GM04503 (cell line): ENCODE results near the gene UNKL.
A peak's percentile ranks its signal among the peaks of the same experiment; 100 is the strongest.

Source experiments
- DNase-seq: peaks from one replicate; pipeline ENCODE4 v3.0.0-alpha.2; 2012; ENCODE audit warnings: low read depth

The UNKL gene

DNA sequence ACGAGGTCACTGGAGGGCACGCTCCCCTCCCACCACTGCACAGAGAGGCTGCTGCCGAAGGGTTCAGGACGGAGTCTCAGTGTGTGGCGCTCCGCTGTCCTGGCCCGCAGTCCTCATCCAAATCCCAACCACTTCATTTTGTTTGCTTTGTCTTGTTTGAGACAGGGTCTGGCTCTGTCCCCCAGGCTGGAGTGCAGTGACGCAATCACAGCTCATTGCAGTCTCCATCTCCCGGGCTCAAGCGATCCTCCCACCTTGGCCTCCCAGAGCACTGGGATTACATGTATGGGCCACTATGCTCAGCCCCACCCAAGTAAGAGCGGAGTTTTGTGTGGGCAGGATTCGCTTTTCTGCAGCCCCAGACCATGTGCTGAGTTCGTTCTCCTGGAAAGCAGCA, 12.7 kb downstream of the UNKL start:
- no peak for DNase-seq

DNA sequence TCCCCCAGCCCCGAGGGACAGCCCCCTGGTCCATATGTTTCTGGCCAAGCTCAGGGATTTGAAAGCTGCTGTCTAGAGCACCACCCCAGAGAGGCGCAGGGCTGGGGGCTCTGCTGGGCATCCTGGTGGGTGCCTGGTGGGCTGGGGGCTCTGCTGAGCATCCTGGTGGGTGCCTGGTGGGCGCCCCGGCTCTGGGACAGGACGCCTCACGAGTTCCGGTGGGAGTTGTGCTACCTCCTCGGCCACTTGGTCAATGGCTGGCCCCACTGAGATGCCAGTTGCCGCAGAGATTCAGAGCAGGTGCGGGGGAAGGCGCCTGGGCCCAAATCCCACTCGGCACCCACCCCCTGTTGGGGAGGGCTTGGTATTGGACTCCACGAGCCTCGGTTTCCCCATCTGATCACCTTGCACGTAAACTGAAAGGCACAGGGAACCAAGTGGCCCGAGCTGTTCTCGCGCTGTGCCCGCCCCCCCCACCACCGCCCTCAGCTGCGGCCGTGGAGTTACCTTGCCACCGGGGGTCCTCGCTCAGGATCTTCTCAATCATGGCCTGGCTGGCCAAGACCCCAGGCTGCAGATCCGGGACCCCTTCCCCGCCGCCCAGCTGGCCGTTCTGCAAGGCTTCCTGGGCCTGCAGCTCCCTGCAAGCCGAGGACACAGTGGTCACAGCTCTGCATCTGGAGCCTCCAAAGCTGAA, 13.3 kb downstream of the UNKL start:
- no peak for DNase-seq

DNA sequence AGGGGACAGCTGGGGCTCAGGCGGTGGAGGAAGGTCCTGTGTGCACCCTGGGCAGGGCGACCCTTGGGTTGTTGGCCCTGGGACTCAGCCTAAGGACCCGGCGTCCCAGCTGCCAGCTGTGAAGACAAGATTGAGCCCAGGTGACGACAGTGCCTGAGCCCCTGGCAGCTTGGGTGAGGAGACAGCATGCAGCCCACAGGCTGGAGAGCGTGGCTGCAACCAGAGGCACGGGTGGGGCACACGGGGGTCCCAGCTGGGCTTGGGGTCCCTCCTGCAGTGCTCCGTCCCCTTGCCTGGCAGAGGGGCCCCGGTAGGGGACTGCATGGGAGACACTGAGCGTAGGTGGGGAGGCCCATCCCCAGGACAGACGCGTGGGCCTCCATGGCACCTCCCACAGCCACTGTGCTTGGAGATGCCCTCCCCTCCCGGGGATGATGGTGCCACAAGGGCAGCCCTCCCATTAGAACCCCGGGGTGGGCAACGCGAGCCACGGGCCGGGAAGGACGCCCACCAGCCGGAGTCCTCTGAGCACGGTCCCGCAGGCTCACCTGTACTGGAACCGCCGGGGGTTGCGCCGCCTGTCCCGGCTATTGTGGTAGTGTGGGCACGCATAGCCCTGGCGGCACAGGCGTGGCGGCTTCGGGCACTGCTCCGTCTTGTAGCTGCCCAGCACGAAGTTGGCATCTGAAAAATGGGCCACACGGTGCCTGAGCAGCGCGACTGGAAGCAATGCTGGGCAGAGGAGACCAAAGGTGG, 15.5 kb downstream of the UNKL start:
- no peak for DNase-seq

DNA sequence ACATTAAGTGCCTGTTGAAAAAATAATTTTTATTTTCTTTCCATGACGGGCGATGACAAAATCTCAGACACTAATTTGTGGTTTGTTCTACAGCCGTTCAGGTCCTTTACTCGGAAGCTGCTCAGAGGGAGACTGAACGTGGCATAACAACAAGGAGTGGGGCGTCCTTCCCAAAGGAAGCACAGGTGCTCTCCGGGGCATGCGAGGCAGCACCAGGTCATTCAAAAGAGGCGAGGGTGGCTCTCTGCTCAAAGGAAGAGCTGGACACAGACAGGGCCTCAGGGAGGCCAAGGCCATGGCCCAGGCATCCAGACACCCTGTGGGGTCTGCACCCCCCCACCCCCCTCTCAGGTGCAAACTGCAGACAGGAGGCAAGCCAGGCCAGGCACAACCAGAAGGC, 16.2 kb downstream of the UNKL start:
- DNase-seq, result no peak

DNA sequence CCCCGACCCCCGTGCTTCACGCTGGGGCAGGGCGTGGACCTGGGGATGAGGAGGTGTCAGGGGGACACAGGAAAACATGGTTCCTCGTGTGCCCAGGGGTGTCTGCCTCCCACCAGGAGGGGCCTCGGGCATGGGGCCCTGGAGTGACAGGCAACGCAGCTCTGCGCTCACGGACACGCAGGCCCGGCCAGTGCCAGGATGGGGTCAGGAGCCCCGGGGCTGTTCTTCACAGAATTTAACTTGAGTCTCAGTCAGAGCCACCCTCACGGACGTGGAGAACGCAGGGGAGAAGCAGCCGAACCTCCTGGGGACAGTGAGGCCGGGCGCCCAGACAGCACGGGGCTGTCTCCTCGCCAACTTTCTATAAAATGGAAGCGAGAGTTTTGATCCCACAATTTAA, 16.7 kb downstream of the UNKL start:
- DNase-seq, result no peak

DNA sequence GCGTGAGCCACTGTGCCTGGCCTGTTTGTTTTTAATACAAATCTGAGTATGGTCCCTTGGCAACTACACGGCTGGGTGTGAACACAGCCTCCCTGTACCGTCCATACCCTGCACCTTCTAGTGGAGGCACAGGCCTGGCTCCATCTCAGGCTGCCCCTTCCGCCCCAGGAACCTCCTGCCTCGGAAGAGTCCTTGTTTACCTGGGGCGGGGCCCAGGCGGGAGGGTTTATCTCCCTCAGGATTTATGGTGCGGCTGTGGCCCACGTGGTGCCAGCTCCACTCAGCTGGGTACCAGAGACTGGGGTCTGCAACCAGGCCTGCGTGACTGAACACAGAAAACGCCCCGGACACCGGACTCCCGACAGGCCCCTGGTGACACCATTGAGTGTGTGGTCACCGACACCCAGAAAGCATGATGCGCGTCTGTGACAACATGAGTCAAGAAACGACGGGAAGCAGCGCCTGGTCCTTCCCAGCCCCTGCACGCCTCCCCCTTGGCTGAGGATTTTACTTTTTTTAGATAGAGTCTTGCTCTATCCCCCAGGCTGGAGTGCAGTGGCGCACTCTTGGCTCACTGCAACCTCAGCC, 19.0 kb downstream of the UNKL start:
- DNase-seq, result no peak

DNA sequence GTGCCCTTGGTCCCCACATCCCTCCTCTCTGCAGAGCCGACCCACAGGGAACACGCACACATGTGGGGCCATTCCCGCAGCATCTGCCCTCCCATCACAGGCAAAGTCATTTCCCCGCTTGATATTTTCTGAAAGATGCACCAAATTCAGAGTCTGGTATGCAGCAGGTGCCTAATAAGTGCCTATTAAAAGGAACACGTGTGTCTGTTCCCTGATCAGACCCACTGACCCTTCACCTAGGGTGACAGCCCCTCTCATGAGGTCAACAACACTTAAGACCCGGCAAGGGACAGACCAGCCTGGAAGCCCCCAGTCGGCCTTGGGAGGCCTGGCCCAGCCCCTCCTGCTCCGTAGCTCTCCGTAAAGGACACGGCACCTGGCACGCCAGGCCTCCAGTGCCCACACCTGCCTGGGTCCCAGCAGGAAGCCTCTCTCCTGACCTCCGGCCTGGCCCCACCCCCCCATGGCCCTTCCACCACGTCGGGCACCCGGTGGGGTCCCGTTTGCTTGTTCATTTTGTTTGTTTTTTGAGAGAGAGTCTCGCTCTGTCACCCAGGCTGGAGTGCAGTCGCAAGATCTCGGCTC, 20.0 kb downstream of the UNKL start:
- no peak for DNase-seq

DNA sequence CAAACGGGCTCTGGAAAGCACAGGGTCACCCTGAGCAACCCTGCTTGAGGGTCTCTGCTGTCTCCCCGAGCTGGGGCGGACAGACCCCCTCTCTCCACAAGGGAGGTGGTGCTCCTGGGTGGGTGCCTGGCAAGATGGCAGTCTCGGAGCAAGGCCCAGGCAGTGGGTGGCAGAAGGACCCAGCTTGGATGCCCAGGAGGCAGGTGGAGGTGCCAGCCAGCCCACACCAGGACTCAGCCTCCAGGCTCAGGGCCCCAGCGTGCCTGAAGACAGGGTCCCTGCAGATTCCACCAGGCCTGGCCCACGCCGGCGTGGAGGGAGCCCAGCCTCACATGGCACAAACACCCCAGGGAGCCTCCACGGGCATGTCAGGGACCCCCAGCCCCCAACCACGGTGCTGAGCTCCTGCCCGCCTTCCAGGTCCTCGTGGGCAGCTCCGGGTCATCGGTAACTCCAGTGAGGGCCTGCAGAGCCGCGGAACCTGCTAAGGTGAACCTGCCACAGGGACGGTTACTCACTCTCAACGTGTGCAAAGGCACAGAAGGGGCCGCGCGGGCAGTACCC, 20.8 kb downstream of the UNKL start:
- no peak for DNase-seq

DNA sequence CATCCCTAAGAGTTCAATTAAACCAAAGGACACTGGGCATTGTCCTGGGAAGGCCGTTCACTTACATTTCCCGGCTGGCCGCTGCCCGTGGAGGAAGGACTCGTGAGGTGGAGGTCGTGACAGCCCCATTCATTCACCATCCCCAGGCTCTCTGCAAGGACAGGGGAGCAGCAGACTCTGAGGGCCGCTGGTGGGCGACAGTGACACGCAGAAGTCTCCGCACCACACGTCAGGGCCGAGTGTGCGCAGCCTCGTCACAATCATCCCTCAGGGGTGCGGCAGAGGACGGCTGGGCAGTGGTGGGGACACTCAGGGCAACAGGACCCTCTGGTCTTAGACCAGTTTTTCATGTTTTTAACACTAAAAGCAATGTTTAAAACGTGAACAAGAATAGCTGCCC, 21.7 kb downstream of the UNKL start:
- no peak for DNase-seq

DNA sequence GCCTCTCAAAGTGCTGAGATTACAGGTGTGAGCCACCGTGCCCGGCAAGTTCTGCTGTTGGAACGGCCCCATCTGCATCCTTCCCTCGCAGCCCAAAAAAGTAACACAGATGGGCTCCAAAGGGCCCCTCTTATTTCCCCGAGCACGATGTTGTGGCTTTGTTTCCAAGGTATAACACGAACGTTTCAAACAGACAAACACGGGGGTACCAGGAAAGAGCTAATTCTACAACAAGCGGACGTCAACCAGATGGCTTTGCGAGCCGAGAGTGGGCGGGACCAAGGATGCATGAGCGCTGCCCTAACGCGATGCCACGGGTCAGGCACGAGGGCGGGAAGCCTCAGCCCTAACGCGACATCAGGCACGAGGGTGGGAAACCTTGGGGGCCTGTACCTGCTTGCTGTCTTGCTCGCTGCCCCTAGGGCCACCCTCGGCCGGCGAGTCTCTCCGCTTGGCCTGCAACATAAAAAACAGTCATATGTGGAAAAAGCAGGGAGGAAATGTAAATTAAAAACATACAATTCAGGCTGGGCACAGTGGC, 24.2 kb downstream of the UNKL start:
- no peak for DNase-seq

DNA sequence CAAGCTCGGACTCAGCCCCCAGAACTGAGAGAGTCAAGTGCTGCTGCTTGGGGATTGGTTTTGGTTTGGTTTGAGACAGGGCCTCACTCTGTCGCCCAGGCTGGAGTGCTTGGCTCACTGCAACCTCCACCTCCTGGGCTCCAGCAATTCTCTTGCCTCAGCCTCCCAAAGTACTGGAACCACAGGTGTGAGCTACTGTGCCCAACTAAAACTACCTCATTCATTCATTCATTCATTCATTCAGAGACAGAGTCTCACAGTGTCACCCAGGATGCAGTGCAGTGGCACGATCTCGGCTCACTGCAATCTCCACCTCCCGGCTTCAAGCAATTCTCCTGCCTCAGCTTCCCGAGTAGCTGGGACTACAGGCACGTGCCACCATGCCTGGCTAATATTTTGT, 24.7 kb downstream of the UNKL start:
- no peak for DNase-seq

DNA sequence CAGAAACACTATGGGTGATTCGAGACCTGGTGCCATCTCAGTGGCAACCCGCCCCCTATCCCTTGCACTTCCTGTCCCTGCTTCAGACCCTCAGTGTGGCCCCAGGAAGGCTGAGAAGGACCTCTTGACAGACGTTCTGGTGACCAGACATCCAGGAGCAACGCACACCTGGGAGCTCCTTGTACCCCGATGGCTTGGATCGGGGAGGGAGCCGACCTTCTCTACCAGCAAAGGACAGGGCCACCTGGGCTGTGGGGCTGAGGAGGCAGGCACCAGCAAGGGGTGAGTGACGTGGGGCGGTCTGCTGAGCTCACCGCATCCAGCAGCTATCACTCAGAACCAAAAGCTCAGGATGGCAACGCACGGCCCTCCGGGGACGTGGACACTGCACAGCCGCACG, 27.2 kb downstream of the UNKL start:
- no peak for DNase-seq

DNA sequence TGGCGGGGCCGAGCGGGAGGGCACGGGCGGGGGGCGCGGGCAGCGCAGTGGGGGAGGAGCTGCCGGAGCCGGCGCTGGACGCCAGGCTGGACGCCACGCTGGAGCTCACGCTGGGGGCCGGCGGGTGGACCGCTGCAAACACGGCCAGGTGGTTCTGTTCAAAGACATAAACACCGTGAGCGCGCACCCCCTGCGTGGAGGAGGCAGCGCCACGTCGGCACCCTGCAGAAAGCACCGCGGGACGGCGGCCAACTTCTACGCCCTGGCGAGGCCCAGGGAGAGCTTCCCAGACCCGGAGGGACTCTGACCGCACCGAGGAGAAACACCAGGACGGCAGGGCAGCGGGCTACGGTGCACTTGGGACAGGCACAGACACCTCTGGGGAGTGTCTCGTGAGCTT, 29.3 kb downstream of the UNKL start:
- DNase-seq, result no peak

DNA sequence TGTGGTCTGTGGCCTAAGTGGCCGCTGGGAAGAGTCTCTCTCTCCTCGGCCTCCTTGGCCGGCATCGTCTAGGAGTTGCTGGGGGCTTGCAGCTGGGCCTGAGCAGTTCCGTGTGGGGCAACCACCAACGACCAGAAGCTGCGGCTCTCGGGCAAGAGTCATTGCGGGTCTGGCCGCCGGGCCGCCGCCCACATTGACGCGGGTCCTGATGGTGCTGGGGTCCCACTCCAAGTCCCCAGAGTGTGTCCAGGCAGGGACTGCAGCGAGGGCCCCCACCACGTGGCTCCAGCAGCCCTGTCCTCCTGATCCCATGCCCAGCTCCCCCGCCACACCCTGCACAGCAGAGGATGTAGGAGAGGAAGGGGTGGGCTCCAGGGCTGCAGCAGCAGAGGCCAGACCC, 30.9 kb downstream of the UNKL start:
- DNase-seq, result no peak

DNA sequence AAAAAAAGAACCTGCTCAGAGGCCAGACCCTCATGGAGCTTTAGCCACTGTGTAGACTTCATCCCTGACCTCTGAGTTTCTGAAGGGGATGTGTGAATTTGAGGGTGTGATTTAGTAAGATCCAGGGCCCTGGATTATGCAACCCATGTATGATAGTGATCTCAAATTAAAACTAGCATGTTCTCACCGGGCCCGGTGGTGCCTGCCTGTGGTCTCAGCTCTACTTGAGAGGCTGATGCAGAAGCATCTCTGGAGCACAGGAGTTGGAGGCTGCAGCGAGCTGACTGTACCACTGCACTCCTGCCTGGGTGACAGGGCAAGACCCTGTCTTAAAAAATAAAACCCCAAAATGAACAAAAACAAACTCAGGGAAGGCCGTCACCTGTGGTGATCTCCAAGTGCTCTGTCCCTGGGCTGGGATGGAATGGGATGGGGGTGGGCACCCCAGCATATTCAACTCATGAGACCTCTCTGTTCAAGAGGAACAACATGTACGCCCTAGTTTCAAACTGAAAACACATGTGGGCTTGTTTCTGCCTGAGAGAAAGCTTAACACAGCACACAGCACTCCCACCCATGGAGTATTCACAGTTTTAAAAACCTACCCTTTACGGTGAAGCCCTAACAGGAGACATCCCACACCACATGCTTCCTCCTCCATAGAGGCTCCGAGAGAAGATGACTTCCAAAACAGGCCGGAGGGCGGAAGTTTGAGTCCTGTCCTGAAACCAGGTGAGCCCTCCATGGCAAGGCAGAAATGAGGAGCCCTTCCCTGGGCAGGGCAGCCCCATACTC, 32.7 kb downstream of the UNKL start:
- DNase-seq, result no peak

DNA sequence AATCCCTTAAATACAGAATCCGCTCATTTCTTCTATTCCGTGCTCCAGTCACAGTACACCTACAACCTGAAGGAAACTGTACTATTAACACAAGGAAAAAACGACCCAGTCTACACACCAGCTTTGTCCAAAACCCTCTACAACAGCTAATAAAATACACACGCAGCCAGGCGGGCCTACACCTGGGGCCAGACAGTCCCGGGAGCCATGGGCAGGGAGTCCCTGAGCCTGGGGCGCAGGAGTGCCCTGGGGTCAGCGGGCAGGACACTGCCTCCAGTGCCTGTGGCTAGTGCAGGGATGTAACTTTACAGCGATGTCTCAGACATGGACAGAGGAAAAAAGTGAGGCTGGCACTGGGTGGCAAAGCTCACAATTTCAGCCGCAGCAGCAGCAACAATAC, 34.3 kb downstream of the UNKL start:
- no peak for DNase-seq

DNA sequence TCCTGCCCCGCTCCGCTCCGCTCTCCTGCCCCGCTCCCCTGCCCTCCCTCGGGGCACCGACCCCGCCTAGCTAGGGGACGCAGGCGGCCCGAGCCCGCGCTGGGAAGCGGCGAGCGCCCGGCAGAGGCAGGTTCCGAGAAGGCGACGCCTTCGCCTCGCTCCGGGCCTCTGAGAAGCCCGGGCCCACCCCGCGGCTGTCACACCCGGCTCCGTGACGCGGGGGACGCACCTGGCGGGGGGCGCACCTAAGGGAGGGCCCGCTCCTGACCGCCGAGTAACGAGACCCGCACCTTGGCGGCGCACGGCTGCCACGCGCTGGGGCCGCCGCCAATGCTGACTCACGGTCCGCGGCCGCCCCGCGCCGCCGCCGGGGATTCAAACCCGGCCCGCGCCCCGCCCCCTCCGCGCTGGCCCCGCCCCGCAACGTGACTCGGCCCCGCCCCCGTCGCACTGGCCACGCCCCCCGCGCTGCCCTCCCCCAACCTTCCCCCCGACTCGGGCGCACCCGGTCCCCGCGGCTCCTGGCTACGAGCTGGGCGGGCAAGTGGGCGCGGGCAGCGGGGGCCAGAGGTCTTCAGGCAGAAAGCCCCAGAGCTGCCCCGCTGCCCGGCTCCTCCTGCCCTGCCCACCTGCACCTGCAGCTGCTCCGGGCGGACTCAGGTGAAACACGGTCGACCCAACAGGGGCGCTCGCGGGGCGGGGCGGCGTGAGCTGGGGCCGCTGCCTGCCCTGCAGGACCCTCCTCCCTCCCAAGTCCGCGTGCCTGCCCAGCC, 35.0 kb downstream of the UNKL start:
- DNase-seq, result no peak

DNA sequence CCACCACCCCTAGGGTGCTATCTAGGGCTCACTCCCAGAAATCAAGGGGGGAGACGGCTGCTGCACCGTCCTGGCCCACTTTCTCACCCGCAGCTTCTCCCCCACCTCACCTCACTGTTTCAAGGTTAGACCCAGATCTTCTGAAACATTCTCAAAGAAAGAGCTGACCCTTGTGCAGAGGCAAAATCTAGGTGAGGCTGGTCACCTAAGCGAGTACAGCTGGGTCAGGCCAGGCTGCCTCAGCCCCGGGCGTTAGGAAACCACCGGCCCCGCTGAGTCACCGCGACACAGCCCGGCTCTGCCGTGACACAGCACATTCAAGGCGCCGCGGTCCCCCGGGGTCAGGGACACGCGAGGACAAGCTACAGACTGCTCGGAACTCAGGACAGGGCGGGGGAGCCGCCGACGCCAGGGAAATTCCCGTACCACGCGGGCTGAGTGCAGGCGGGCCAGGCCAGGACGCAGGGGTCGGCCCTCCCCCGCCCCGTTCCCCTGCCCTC, 35.6 kb downstream of the UNKL start:
- DNase-seq, result peak; percentile 30

DNA sequence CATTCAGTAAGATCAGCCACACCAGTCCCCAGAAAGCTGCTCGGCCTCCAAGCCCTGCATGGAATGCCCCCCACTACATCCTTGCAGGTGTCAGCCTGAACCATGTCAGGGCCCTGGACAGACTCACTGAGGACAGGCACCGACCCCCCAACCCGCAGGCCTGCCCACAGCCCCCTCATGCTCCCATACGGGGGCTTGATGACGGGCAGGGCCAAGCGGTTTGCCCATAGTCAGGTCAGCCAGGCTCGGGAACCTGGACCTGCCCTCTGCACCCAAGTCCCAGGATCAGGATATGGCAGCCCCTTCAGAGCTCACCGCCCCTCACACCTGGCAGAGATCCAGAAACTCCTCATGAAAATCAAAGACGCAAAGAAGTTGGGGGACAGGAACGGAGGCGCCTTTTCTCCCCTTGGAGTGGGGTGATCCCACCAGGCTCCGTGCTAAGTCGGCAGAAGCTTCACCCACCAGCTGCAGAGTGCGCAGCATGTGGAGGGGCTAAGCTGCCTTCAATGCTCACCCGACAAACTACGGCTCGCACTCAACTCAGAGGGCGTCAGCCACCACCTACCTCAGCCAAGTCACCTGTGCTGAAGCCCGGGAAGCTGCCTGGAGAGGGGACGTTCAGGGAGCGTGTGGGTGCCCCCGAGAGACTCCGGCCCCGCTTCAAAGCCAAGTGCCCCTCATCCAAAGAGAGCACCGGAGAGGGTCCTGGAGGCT, 36.3 kb downstream of the UNKL start:
- no peak for DNase-seq

DNA sequence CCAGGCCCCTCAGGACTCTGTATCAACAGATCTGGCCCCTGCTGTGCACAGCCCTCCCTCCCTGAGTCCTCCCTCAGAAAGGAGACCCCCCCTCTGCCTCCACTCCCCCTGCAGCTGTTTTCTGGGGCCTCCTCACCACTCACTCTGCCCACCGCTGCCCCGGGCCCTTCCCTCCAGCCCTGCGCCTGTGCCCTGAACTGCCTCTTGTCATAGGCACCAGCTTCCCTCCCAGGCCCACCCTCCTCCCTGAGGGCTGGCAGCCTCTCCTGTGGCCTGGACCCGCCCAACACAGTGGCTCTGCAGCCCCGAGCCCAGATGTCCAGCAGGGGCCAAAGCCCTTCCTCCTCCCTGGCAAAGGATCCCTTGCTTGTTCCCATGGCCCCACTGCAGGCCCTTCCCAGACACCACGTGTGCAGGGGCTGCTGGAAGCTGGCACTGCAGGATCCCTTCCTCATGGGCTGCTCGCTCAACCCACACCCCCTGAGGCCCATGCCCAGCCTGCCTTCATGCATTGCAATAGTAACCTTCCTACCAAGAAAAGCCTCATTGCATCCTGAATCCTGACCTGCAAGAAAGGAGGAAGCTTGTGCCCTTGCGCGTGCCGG, 37.0 kb downstream of the UNKL start:
- no peak for DNase-seq
